HG02943 (cell line): ENCODE data around the gene TXNRD2.

Experiments used
- ATAC-seq: cut with Tn5 transposase; IDR thresholded peaks from one replicate; pipeline ENCODE4 v1.9.1; 2021; ENCODE audit warnings: mild to moderate bottlenecking, low read depth, moderate library complexity; ENCODE audit not compliant: unreplicated experiment

TXNRD2 gene

DNA sequence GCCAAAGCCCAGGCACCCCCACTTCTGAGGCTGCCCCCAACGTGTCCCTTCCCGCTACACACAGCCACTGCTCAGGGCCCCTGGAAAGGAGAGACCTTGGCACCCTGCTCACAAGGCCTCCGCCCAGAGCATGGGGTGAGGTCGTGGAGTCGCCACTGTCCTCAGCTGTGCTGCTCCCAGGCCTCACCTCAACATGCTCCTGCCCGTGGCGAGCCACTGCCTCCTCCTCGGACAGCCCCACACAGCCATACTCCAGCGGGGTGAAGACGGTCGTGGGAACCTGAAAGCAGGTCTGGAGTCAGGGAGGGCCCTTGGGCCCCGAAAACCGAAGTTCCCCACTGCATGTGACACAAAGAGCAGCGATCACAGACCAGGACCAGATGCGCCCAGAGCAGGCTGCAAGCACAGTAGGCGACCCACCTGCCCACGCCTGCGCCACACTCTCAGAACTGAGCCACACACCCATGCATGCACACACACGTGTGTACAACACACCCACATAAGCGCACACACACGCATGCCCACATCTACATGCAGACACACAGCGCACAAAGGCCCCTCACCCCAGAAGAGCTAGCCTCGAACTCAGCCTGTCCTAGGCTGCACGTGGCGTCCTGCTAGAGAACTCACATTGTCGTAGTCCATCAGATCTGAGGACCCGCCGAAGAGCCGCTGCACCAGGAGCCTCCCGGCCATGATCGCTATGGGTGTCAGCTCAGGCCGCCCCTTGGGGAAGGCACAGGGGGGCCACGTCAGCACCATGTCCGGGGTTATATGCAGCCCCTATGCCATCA is 61.4 kb downstream of the TXNRD2 start:
- no peak for ATAC-seq

DNA sequence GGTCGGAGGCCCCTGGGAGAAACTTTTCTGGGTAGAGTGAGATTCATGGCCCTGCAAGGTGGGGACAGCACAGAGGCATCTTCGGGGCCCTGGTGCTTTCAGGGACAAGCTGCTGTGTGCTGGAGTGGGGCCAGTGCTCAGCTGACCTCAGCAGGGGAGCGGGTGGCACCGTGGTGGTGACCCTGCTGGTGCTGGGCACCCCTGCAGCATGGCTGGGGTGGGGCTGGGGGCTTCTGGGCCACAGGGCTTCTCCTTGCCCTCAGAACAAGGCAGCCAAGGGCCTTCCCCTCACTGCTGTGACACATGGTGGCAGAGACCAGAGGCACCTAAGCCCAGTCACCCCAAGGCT is 62.0 kb downstream of the TXNRD2 start:
- no peak for ATAC-seq

DNA sequence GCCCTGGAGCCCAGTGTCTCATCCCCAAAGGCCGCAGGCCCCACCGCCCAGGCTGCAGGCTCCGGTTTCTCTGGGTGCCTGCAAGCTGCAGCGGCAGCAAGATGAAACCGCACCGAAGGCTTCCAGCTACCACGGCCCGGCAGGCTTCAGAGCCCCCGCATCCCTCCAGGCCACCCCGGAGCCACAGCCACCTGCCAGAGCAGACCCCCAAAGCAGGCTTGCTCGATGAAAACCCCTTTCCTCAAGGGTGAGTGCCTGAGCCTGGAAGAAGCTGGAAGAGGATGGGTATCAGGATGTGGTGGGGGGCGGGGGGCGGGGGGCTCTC is 62.4 kb downstream of the TXNRD2 start:
- ATAC-seq = no peak

DNA sequence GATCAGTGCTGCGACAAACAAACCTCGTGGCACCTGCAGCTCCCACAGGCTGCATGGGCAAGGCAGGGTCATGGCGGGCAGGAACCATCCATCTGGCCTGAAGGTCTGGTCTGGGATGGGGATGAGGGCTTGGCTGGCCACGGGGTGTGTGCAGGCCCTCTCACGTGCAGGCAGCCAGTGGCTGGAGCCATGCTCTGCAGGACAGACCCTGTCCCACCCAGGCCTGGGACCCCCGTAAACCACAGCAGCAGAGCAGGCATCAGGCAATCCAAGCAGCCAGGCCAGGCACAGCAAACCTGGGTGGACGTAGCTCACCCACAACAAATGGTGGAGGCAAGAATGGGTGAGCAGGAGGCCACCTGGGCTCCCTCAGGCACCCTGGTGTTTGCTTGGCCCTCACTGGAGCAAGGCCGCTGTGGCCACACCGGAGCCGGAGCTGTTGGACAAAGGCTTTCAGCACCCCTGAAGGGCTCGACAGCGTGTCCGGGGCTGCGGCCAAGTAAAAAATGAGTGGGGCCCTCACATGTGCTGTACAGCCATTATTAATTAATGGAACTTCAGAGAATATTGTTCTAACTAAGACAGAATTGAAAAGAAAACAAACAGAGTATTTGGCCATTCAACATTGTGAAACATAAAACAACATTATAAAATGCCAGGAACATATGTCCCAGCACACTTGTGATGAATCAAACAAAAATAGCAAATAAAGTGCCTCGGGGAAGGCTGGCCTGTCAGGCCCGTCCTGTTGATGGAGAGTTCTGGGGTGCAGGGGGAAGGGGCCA is 63.0 kb downstream of the TXNRD2 start:
- ATAC-seq = no peak

DNA sequence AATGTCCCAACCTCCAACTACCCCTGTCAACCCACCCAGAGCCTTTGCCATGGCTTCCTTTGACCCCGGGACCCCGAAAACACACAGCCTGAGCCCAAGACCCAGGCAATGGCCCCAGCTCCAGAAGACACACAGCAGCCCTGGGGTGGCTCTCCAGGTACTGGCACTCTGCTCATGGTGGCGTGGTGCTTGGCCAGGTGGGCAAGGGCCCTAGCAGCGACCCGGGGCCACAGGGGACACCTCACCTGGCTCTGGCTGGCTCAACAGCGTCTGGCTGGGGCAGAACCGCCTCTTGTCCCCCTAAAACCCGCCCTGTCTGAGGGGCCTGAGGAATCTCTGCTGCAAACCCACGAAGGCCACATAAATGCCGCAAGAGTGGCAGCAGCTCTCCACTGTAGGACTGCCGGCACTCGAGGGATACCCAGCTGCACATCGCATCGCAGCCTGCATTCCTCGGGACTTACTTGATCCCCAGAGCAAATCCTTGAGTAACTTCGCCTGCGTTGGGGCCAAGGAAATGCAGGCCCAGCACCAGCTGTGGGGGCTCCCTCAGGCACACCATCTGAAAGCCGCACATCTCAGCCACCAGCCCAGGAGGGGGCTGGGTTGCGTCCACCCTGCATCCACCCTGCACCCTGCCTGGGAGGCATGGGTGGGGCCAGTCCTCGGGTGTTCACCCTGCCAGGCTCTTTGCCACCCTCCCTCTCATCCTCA is 63.8 kb downstream of the TXNRD2 start:
- ATAC-seq = no peak

DNA sequence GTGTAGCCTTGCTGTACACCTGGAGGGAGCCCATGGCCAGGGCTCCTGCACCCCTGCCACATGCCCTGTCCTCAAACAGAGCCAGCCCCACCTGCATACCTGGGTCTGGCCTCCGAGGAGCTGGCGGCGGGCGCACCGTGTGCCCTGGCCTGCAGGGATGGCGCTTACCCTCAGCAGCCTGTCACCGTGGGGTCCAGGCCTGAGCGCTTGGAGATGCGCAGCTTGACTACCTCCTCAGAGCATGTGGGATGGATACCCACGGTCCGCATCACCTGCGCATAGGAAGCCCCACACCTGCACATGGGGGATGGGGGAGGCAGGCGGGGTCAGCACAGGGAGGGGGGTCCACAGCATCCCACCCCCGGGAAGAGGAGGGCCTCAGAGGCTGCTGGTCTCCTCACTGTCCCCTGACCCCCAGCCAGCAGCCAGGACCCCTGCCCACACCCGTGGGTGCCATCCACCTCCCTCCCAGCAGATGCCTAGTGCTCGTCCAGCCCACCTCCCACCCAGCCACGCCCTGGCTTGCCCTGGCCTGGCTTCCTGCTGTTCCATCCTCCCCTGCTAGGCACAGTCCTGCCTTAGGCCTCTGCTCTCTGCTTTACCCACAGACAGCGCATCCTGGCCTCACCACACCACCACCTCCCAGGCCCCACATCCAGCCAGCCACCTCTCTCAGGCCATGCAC is 64.5 kb downstream of the TXNRD2 start:
- no peak for ATAC-seq

DNA sequence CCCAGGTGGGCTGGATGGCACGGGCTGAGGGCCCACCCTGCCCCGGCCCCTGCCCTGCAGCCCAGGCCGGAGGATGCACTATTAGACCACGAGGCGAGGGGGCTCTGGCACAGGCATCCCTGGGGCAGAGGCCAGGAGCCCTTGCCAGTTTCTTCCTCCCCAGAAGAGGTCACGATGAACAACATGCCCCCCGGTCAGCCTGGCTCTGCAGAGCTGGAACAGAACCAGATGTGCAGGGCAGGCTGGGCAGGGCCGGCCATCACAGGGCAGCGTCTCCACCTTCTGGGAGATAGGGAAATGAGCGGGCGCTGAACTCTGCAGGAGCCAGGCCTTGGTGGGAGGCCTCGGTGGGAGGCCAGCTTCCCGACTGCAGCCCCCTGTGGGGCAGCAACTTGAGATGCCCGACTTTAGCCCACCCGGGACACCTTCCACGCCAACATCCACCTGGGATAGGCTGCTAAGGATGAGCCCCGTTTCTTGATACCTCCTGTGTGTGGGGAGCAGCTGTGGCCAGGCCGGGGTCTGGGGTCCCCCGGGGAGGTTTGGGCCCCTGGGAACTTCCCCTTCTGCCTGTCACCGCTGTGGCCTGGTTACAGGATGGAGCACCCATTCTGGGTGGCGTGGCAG is 65.2 kb downstream of the TXNRD2 start:
- ATAC-seq = no peak

DNA sequence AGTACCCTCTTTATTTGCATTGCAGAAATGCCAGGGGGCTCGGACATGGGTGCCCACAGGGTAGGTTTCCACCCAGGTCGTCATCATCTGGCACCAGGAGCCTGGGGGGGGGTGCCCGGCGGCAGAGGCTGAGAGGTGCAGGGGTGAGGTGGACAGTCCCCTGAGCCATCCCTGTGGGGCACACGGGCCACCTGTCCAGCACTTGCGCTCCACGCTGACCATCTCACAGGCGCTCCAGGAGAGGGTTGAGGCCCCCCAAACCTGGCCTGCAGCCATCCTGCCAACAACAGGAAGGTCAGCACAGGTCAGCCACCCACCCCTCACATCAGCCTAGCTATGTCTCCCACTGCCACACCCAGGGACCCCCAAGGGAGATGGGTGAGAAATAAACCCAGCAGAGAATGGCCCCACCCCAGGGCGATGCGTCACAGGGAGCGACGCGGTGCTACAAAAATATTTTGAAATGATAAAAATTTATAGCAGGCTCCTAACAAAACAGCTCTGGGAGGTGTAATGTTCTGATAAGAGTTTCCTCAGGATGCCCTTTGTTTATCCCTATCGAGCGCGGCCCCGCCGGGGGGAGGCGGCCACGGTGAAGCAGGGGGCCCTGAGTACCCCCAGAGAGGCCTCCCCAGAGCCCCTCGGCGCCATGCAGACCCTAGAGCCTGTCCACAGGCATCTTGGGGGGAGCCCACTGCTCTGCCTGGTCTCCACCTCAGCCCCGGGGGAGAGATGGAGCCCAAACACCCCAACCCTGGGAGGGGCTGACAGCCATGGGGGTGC is 65.9 kb downstream of the TXNRD2 start:
- no peak for ATAC-seq

DNA sequence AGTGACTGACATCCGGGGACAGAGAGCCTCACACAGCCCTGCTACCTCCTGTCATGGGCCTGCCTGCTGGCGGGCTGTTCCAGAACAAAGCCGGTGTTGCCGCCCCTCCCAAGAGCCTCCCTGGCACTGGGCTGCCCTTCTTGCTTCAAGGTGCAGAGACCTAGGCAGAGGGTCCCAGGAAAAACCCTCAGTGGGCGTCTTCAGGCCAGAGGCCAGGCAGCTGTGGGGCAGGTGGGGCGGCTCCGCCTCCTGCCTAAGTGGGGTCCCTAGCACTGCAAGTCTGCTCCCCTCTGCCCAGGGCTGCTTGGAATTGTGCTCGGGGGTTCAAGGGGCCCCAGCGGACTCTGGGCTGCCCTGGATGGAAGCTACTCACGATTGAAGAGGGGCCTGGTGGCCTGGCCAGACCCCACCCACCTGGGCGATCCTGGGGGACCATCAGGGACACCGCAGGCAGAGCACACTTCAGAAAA is 66.5 kb downstream of the TXNRD2 start:
- no peak for ATAC-seq

DNA sequence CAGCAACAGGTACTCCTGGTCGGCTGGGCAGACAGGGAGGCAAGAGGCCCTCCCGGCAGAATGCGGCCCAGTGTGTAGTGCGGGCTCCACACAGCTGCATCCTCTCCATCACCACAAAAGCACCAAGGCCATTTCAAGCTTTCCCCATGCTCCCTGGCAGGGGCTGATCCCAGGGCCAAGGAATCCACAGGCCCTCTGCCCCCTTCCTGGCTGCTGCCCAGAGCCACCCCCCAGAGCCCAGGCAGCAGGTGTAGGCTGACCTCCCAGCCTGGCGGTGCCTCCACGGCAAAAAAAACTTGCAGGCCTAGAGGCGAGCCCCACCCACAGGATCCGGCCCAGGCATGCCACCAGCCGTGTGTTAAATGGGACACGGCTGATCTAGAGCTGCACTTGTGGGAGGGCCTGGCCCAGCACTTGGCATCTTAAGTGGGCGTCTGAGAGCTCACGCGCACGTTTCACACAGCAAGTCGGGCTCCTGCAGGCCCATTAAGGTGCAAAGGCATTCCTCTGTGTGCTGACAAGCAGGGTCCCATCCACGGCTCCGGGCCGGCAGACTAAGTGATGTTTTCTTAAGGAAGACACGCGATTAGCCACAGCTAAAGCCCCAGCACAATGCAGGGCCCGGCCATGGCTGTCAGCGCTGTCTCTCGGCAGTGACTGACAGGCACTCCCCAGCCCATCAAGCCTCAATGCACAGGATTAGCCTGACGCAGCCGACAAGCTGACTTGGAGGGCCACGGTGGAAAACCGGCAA is 67.1 kb downstream of the TXNRD2 start:
- ATAC-seq = no peak

DNA sequence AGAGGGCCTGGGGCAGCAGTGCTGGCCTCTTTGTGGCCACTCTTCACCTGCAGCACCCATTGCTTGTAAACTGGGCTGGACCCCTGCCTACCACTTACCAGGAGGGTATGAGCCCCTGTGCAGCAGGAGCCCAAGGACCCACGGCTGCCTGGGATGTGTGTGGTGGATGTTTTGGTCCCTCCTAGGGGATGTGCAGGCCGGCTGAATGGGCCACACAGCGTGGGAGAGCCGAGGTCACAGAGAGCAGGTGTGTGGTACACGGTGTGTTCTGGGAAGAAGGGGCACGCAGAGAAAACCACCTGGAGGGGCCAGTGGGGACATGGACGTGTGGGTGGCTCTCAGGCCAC is 67.7 kb downstream of the TXNRD2 start:
- no peak for ATAC-seq

DNA sequence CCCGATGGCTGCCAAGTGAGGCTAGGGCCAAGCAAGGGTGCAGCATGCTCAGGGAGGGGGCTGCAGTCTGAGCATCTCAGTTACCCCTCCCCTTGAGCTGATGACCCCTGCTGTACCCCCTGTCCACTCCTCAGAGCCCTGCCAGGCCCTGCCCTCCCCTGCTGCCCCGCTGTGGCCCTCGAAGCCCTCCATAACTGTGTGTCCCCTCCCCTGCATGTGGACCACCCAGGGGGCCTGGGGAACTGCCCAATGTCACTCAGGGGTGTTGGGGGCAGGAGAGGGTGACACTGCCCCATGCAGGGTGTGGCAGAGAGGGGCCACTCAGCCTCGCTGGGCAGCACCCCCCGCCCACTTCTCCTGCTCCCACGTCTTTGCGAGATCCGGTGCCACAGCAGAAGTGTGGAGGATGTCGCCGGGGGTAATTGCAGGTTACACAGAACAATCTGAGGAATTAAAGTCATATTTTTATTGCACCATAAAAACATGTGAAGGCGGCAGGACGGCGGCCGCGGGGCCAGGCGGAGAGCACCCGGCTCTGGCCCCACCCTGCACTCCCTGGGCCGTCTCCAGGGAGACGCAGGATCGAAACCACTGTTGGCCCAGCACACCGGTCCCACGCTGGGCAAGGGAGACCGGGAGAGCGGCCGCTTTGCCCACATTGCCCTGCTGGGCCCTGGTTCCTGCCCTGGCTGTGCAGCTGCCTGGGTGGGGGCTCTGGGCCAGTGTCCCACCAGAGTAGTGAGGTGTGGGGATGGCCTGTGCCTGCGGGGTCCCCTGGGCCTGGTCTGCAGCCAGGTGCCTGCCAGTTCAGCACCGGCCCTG is 68.3 kb downstream of the TXNRD2 start:
- ATAC-seq = no peak

DNA sequence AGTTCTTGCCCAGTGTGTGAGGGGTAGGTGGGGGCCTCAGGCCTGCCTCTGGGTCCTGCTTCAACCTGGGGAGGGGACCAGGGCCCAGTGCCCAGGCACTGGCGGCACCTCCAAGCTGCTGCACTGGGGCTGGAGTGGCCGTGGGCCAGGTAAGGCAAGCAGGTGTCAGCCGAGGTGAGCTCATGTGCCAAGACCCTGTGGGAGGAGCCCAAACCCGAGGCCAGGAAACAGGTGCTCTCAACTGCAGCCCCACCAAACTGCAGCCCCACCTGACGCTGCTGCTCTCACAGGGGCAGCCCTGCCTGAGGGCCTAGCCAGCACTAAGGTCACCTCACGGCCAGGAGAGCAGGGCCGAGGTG is 68.9 kb downstream of the TXNRD2 start:
- no peak for ATAC-seq

DNA sequence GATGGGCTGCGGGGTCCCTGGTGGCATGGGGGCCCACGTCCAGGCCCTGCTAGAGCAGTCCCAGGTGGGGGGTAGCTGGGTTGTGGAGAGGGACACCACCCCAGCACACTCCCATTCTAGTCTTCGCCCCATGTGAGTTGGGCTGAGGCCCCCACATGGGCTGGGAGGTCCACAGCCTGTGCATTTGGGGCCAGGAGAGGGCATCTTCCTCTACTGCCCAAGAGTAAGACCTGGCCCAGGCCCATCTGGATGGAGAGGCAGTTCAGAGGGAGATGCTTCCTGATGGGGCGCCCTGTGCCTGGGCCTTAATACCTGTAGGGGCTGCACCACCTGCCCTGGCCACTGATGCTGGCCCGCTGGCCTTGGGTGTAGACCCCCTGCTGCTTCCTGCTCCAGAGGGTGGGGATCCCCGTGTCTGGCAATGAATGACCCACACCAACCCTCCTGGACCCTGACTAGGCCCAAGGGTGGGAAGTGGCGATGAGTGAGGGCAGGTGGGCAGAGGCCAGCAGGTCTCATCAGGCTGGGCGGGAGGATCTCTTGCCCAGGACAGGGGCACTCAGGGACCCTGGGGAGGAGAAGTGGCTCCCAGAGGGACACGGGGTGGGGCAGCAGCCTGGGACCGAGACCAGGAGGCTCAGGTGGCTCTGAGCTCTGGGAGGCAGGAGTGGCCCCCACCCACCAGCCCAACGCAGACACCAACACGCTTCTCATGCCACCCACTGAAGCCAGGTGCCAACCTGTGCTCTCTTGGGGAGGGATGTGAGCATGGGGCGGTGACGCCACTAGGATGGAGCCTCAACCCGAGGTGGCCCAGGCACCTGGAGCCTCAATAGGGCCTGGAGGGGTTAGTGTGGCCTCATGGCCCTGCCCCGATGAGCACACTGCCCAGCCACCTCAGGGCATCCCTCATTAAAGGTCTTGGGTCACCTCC is 69.5 kb downstream of the TXNRD2 start:
- ATAC-seq = no peak

DNA sequence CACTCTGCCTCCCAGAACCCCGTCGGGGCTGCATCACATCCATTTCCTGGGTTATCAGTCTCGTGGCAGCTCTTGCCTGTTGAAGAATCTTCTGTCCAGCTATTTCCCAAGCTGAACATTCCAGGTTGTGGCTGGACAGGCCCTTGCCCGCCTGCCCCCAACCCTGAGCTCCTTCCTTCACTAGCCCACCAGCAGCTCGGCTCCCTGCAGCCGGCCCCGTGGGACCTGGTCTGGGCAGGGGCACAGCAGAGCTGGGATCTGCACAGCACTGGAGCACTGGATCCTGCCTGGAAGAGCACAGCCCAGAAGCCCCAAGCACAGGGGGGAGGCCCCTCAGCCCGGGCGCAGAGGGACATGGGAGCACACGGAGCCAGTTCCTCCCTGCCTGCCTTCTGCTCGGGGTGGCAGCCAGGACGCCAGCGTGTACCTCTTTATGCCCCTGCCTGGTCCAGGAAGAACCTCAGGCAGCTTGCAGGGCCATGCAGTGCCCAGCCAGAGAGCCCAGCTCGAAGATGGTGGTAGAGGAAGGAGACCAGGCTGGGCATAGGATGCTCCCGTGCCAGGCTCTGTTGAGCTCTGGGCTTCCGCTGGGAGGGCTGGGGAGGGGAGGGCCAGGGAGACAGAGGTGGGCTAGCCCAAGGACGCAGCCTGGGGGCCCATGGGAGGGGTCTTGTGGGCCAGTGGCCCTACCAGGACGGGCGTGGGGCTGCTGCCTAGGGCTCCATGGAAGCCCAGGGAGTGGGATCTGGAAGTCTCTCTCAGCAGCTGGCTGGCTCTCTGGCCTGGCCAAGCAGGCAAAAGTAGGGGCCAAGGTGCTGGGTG is 70.4 kb downstream of the TXNRD2 start:
- ATAC-seq = no peak
